ENCODE data around the gene LDHAL6B.

GRCh38 chr15:59159210-59159609 lies 47.4 kb upstream of the LDHAL6B start:
- TF ChIP-seq CTCF (IDR thresholded peaks at IDR 0.05) (no peak), POLR2A (IDR thresholded peaks at IDR 0.05) (no peak)
